ENCODE data around the gene NAA20.

Gene NAA20

DNA sequence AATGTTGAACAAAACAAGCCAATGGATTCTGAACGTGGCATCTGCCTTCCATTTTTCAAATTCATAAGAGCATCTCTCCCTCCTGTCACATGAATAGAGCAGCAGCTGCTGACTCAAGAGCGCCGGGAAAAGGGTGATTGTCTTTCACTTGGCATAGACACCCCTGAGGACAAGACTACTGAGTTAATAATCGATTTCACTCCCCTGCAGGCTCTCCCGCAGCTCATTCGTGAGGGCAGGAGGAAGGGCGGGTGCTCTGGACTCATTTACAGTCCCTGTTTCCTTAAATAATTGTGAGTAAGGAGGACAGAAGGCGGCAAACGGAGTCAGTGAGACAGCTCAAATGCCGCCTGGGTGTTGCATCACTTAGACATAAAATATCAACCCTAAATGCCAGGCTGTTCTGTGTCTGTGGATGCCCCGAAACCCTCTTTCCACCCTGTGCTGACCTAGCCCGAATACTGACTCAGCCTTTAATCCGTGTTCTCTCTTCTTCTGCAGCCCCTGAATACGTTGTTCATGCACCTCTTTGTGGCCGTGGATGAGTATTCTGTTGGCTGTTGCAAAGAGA is 56.7 kb downstream of the NAA20 start:
- DNase-seq (ENCODE audit: low read depth in 2 of 2): no peak

DNA sequence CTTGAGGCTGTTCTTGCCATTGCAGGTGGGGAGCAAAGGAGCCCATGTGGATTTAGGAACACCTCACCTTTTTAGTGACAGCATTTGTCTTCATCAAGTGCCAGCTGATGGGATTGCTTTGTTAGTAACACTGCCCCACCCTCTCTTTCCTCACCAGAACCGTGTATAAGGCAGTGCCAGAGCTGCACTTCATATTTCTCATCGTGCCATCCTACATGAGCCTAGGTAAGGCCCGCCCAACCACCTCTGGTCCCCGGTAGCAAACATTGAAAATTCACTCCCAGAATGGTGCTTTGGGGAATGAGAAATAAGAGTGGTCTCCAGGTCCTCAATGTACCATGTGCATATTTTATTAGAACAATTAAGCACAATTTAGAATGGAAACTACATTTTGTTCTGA is 57.9 kb downstream of the NAA20 start:
- DNase-seq (ENCODE audit: low read depth in 2 of 2): no peak

GRCh38 chr20:20076297-20077065 is 59.3 kb downstream of the NAA20 start:
- no peak for DNase-seq (ENCODE audit: low read depth in 2 of 2)

- no peak for DNase-seq (ENCODE audit: low read depth in 2 of 2)
Observed at GRCh38 chr20:20078041-20078440, 60.9 kb downstream of the NAA20 start.

GRCh38 chr20:20079102-20079784 is 62.1 kb downstream of the NAA20 start:
- DNase-seq (ENCODE audit: low read depth in 2 of 2): no peak

All from stimulated activated CD8-positive, alpha-beta memory T cell treated with anti-CD3 and anti-CD28 coated beads, Interleukin-2, amount 100 ng/mL, for 1 hour (primary cell).